Inflammatory macrophage treated with lipopolysaccharide for 4 hours (primary cell): Measurements from ENCODE around the gene TRIM6.
"Not testable (repeated sequence)": the region's sequence is repeated elsewhere in the genome, so short reads cannot be mapped to it uniquely, and the experiment has no call there.

Source experiments
- DNase-seq: peaks from one replicate; pipeline ENCODE4 v3.0.0-alpha.2; 2020

TRIM6 gene

GRCh38 chr11:5604896-5605295 is 8.5 kb downstream of the TRIM6 start:
- no peak for DNase-seq

GRCh38 chr11:5605849-5606248 is 9.4 kb downstream of the TRIM6 start:
- no peak for DNase-seq

GRCh38 chr11:5608808-5609207 is 12.4 kb downstream of the TRIM6 start:
- no peak for DNase-seq

- DNase-seq = no peak
These were observed 14.0 kb downstream of the TRIM6 start for GRCh38 chr11:5610446-5610845.

- DNase-seq = no peak
These were observed 15.2 kb downstream of the TRIM6 start for GRCh38 chr11:5611627-5612026.

GRCh38 chr11:5618807-5619206 is 22.4 kb downstream of the TRIM6 start:
- no peak for DNase-seq

GRCh38 chr11:5620651-5621521 is 24.4 kb downstream of the TRIM6 start:
- DNase-seq = no peak

GRCh38 chr11:5621580-5621979 is 25.1 kb downstream of the TRIM6 start:
- DNase-seq = no peak

- DNase-seq = no peak
These were observed 26.4 kb downstream of the TRIM6 start for GRCh38 chr11:5622802-5623201.

GRCh38 chr11:5624489-5625279 is 28.2 kb downstream of the TRIM6 start, which contains the start of gene TRIM34:
Gene TRIM34 (plus strand): TSS chr11:5625001. CDS start chr11:5632332, 7,331 bp downstream.
- peak; percentile 96 for DNase-seq

- peak; percentile 28 for DNase-seq
These were observed 28.8 kb downstream of the TRIM6 start for GRCh38 chr11:5625281-5625680.

GRCh38 chr11:5626196-5626595 is 29.8 kb downstream of the TRIM6 start:
- peak; percentile 88 for DNase-seq

GRCh38 chr11:5631417-5631816 is 35.0 kb downstream of the TRIM6 start:
- DNase-seq = peak; percentile 82

GRCh38 chr11:5631969-5632635 is 35.7 kb downstream of the TRIM6 start:
- peak; percentile 82 for DNase-seq

GRCh38 chr11:5639953-5640352 is 43.5 kb downstream of the TRIM6 start:
- no peak for DNase-seq

GRCh38 chr11:5643585-5643984 is 47.1 kb downstream of the TRIM6 start:
- no peak for DNase-seq

- no peak for DNase-seq
These were observed 49.7 kb downstream of the TRIM6 start for GRCh38 chr11:5646139-5646538.

GRCh38 chr11:5655474-5655873 is 59.0 kb downstream of the TRIM6 start:
- no peak for DNase-seq

GRCh38 chr11:5656956-5657355 is 60.5 kb downstream of the TRIM6 start:
- DNase-seq = not testable (repeated sequence)

GRCh38 chr11:5658318-5658717 is 61.9 kb downstream of the TRIM6 start:
- no peak for DNase-seq
